Nephron progenitor cell (in vitro differentiated cells): ENCODE results near the gene RECQL5.

Source experiments
- DNase-seq: peaks from one replicate; pipeline ENCODE4 v3.0.0; 2021
- H3K27ac Mint-ChIP-seq: 2 replicates; pipeline ENCODE4 v1.8.0; 2021; ENCODE audit warnings: mild to moderate bottlenecking, moderate library complexity, mixed read lengths
- H3K27me3 Mint-ChIP-seq: 2 replicates; pipeline ENCODE4 v1.8.0; 2021; ENCODE audit warnings: mild to moderate bottlenecking, low read depth, mixed read lengths; ENCODE audit not compliant: poor library complexity
- H3K36me3 Mint-ChIP-seq: 2 replicates; pipeline ENCODE4 v1.8.0; 2021; ENCODE audit warnings: low read depth, mixed read lengths
- H3K4me1 Mint-ChIP-seq: 2 replicates; pipeline ENCODE4 v1.8.0; 2021; ENCODE audit warnings: mixed read lengths
- H3K4me3 Mint-ChIP-seq: 2 replicates; pipeline ENCODE4 v1.8.0; 2021; ENCODE audit warnings: mild to moderate bottlenecking, moderate library complexity, mixed read lengths
- H3K9me3 Mint-ChIP-seq: 2 replicates; pipeline ENCODE4 v1.8.0; 2021; ENCODE audit warnings: mild to moderate bottlenecking, moderate library complexity, mixed read lengths
- CTCF ChIP-seq: fragments of 200-600 bp; sonication (generic); IDR thresholded peaks from 2 replicates; pipeline ENCODE4 v1.5.0; 2021; ENCODE audit warnings: antibody characterized with exemption

RECQL5 gene

GRCh38 chr17:75691371-75691791, 24.4 kb upstream of the RECQL5 start:
- Mint-ChIP-seq H3K4me1 (peaks cover 19% of the 10 kb centered on the region), H3K36me3 (peaks cover 28% of the 10 kb centered on the region), H3K27ac (peak overlapping the region; percentile 83), H3K27me3 (no peaks in the 10 kb centered on the region), H3K9me3 (no peaks in the 10 kb centered on the region), H3K4me3 (no peak overlapping the region)
- no peak for DNase-seq
- no peak for TF ChIP-seq CTCF

GRCh38 chr17:75689441-75689873, 22.5 kb upstream of the RECQL5 start:
- Mint-ChIP-seq H3K4me3 (no peak overlapping the region), H3K27me3 (no peaks in the 10 kb centered on the region), H3K36me3 (peaks cover 27% of the 10 kb centered on the region), H3K9me3 (no peaks in the 10 kb centered on the region), H3K27ac (no peak overlapping the region), H3K4me1 (peaks cover 19% of the 10 kb centered on the region)
- no peak for DNase-seq
- no peak for TF ChIP-seq CTCF

- no peak for DNase-seq
- Mint-ChIP-seq H3K4me3 (no peak overlapping the region), H3K9me3 (no peaks in the 10 kb centered on the region), H3K27ac (no peak overlapping the region), H3K4me1 (peaks cover 19% of the 10 kb centered on the region), H3K36me3 (peaks cover 26% of the 10 kb centered on the region), H3K27me3 (no peaks in the 10 kb centered on the region)
- TF ChIP-seq CTCF: no peak
Observed at GRCh38 chr17:75688209-75688825, 21.4 kb upstream of the RECQL5 start.

GRCh38 chr17:75685499-75685898, 18.5 kb upstream of the RECQL5 start:
- H3K27ac Mint-ChIP-seq: peak overlapping the region; percentile 68
- no peaks in the 10 kb centered on the region for H3K27me3 Mint-ChIP-seq
- no peak for TF ChIP-seq CTCF
- peaks cover 29% of the 10 kb centered on the region for H3K36me3 Mint-ChIP-seq
- no peak for DNase-seq
- H3K4me1 Mint-ChIP-seq: peaks cover 2% of the 10 kb centered on the region
- H3K4me3 Mint-ChIP-seq: no peak overlapping the region
- no peaks in the 10 kb centered on the region for H3K9me3 Mint-ChIP-seq

- H3K9me3 Mint-ChIP-seq: no peaks in the 10 kb centered on the region
- TF ChIP-seq CTCF: no peak
- peaks cover 33% of the 10 kb centered on the region for H3K36me3 Mint-ChIP-seq
- no peaks in the 10 kb centered on the region for H3K27me3 Mint-ChIP-seq
- no peak overlapping the region for H3K4me3 Mint-ChIP-seq
- DNase-seq: no peak
- peak overlapping the region; percentile 68 for H3K27ac Mint-ChIP-seq
- no peaks in the 10 kb centered on the region for H3K4me1 Mint-ChIP-seq
Observed at GRCh38 chr17:75684924-75685323, 18.0 kb upstream of the RECQL5 start.

GRCh38 chr17:75684249-75684648, 17.3 kb upstream of the RECQL5 start:
- no peaks in the 10 kb centered on the region for H3K4me1 Mint-ChIP-seq
- TF ChIP-seq CTCF: no peak

More at GRCh38 chr17:75684249-75684648, 17.3 kb upstream of the RECQL5 start:
- DNase-seq: no peak
- Mint-ChIP-seq H3K9me3 (no peaks in the 10 kb centered on the region), H3K36me3 (peaks cover 37% of the 10 kb centered on the region), H3K27ac (no peak overlapping the region), H3K4me3 (no peak overlapping the region), H3K27me3 (no peaks in the 10 kb centered on the region)
